G401.6 (cell line): ENCODE data around the gene CRY2.

ENCODE experiments used
- FAIRE-seq: peaks from 2 replicates; lab custom pipeline; 2012; peaks lifted over from hg19 to GRCh38; lab: Jason Lieb, UNC

The CRY2 gene

GRCh38 chr11:45879803-45880686, 32.8 kb downstream of the CRY2 start:
- FAIRE-seq, result no peak

- FAIRE-seq, result no peak
Measured at GRCh38 chr11:45880772-45881570, 33.7 kb downstream of the CRY2 start.

DNA sequence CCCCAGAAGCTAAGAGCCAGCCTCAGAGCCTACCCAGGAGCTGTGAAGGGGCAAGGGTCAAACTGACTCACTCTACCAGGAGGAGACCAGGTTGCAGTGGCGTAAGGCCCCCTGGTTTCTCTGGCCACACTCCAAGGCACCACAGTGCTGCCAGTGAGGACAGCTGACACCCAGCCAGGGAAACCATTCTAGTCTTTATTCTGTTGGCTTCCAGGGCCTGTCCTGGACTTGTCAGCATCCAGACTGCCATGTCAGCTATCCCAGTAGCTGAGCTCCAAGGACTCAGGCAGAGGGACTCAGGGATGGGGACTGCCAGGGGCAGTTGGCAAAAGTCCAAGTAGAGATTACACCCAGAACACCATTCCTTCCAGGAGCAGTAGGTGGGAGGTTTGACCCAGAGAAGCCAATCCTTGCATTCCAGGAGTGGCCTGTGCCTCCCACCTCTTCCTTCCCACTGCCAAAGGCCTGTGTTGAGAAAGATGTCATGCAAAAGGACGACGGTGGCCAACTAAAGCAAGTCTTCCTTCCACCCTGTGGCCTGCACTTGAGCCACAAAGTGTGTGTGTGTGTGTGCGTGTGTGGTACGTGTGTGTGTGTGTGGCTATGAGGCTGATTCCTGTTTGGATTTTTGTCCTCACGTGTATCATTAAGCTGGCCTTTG, 34.6 kb downstream of the CRY2 start:
- no peak for FAIRE-seq

GRCh38 chr11:45884596-45885185, 37.4 kb downstream of the CRY2 start:
- FAIRE-seq, result no peak

GRCh38 chr11:45885274-45885920, 38.1 kb downstream of the CRY2 start, which contains the start of gene MAPK8IP1:
MAPK8IP1 (plus strand) TSS chr11:45885651; CDS start chr11:45885821, 170 bp downstream.
- no peak for FAIRE-seq

- FAIRE-seq, result no peak
Measured at GRCh38 chr11:45885921-45886721, 38.8 kb downstream of the CRY2 start.

DNA sequence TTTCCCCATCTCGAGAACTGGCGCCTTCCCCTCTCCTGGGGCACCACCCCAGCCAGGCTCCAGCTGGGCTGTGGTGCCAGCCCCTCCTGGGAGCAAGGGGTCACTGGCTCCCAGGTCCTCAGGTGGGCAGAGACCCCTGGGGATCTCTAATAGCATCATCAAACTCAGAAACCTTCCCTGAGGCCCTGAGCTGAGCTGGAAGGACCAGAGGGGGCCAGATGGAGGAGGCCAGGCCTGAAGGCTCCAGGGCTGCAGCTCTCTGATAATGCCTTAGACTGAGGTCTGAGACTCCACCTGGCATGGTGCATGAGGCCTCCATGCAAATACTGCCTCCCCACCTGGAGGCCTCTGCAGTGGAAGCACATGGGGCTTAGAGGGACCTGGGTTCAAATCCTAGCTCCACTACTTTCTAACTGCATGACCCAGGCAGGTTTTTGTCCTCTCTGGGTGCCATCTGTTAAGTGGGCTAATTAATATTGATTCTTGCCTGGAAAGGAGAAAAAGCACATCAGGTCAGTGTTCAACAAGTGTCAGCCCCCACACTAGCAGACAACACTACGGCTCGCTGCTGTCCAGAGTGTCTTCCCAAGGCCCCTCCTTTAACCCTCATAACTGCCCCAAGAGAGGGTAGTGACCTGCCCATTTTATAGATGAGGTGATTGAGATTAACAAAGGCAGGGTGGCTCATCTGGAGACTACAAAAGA, 39.7 kb downstream of the CRY2 start:
- no peak for FAIRE-seq

GRCh38 chr11:45887587-45887986, 40.3 kb downstream of the CRY2 start:
- FAIRE-seq, result no peak

DNA sequence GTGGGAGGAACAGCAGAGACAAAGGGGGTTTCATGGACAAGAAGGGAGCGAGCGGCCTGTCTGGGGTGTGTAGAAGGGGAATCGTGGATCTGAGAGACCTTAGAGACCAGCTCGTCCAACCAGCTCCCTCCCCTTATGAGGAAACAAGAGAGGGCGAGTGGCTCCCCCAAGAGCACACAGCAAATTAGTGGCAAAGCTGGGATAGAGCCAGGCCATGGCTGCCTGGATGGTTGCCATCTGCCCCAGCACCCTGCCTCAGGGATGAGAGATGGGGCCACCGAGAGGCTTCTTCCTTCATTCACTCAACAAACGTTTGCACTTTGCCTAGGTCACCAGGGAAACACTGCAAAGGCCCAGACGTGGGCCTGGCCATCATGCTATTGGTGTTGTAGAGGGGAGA, 42.3 kb downstream of the CRY2 start:
- FAIRE-seq, result no peak

GRCh38 chr11:45889966-45890365, 42.7 kb downstream of the CRY2 start:
- FAIRE-seq, result no peak

- no peak for FAIRE-seq
Measured at GRCh38 chr11:45890886-45891550, 43.7 kb downstream of the CRY2 start.

- no peak for FAIRE-seq
Measured at GRCh38 chr11:45892856-45893255, 45.6 kb downstream of the CRY2 start.

DNA sequence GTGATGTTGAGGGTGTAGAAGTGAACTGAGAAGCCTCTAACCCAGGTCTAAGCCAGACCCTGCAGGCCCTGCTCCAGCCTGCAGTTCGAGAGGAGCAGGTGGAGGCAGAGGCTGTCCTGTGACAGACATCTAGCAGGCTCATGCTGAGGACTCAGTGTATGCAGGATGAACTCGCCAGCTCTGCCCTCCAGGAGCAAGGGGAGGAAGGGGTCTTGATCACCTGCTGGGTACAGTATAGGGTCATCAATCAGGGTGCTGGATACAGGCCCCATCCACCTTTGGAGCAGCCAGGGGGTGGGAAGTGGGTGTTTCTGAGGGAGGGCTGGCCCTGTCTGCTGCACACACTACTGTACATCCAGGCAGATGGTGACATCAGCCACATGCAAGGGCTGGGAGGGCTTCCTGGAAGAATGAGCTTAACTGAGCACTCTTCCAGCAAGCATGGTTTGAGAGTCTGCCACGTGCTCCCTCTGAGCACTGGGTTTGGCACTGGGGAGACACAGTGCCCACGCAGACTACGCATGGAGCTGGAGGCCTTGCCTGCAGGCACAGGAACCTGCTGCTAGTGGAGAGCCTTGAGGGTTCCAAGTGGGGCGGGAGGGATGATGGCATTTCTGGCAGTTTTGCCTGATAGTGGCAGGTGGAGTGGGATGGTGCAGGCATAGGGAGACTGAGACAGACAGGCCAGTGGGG, 47.4 kb downstream of the CRY2 start:
- no peak for FAIRE-seq

DNA sequence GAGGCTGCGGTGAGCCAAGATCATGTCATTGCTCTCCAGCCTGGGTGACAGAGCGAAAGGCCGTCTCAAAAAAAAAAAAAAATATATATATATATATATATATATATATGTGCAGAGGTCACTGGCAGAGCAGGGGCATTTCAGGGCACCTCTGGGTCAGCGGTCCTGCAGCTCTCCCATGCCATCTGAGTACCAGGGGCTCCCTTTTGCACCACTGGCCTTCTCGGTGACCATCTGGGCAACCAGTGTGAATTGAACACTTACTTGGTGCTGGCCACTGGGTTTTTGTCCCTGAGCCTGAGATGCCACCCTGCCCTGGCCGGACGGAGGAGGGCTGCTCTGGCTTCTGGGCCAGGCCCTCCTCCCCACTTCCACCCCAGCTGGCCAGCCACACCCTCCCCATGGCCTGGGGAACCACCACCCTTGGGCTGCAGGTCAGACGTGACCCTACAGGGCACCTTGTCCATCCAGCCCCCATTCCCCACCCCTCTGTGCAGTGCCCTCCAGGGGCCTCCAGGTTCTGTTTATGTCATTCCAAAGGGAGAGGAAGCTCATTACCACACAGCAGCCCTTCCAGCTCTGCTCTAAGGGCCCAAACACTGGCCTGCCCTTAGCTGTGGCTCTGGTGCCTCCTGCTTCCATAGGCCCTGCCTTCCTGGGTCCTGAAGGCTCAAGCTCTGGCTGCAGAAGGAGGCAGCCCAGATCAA, 48.4 kb downstream of the CRY2 start:
- no peak for FAIRE-seq

DNA sequence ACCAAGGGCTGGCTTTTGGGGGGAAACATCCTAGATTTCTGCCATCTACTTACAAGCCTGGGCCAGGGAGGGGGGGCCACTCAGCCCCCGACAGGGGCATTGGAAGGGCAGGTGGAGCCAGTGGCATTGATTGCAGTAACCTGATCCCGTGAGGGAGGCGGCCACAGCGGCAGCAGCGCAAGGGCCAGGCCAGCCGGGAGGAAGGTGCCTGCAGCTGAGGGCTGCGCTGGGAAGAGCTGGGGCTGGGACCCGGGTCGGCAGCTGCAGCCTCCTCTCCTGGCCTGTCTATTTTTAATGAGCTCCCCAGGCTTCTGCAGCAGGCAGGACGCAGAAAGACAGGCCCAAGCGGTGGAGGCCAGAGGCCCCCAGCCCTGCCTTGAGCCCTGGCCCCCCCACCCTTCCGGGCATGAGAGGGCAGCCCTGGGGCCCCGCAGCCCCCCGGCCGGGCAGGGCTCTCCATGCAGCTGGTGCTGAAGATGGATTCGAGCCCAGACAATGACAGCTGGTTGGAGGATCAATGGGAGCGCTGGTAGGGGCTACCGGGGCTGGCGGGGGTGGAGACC, 49.2 kb downstream of the CRY2 start:
- FAIRE-seq, result no peak

GRCh38 chr11:45897556-45897955, 50.3 kb downstream of the CRY2 start:
- FAIRE-seq, result no peak

DNA sequence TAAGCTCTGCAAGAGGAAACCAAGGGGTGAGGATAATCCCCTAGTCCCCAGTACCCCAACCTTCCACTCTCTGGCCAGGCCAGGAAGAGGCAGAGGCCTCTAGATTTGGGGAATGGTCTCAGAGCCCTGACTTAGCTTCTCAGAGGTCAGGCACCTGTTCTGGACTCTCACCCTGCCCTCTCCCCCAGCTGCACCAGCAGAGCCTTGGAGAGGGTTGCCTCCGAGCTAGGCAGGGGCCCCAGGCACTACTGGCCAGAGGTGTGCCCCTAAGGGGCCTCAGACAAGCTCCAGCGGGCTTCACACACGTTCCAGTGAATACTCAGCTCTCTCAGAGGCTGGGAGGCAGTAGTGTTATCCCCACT, 51.8 kb downstream of the CRY2 start:
- FAIRE-seq, result no peak

DNA sequence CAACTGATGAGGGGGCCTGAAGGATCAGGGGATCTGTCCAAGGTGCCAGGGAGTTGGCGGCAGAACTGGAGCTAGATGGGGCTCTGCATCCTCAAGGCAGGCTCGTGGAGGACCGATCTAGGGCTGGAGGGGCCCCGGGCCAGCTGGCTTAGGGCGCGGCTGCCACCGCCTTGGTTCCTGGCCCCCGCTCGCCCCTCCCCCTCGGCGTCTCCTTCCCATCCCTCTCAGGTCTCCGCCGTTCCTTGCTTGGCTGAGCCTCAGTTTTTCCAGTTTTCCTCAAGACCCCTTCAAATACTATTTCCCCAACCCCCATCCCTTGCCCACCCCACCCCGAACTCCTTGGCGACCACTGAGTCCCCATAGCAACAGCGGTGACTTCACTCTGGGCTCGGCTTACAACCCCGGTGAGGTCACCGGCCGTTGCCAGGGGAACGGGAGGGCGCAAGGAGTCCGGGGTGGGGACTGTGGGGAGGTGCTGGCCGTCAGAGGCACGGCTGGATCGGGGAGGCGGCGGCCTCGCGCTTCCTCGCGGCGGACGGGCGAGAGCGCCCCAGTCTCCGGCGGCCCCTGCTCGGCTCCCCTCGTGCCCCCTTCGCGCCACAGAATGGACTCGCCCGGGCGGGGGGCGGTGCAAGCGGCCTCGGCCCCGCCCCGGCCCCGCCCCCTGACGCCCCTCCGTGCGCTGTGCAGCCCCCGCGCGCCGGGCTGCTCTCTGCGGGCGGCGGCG, 52.3 kb downstream of the CRY2 start:
- FAIRE-seq, result peak; percentile 59
